ENCODE measurements around the gene APOBR.
"Not testable (repeated sequence)": the region's sequence is repeated elsewhere in the genome, so short reads cannot be mapped to it uniquely, and the experiment has no call there.

Gene APOBR

GRCh38 chr16:28527985-28528384 lies 33.5 kb downstream of the APOBR start:
- DNase-seq (ENCODE audit: low read depth): no peak

DNA sequence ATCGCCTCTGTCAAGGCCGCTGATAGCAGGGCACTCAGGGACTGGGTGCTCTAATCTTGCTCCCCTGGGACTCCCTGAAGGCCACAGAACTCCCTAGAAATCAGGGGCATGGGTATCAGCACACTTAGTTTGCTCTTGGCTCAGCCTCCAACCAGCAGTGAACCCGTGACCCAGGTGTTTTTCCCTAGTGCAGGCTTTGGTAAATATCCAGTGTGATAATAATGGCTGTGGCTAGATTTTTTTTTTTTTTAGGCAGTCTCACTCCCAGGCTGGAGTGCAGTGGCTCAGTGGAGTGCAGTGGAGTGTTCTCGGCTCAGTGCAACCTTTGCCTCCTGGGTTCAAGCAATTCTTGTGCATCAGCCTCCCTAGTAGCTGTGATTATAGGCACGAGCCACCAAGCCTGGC lies 34.0 kb downstream of the APOBR start:
- no peak for DNase-seq (ENCODE audit: low read depth)

GRCh38 chr16:28529124-28529523 lies 34.7 kb downstream of the APOBR start:
- DNase-seq (ENCODE audit: low read depth): no peak

DNA sequence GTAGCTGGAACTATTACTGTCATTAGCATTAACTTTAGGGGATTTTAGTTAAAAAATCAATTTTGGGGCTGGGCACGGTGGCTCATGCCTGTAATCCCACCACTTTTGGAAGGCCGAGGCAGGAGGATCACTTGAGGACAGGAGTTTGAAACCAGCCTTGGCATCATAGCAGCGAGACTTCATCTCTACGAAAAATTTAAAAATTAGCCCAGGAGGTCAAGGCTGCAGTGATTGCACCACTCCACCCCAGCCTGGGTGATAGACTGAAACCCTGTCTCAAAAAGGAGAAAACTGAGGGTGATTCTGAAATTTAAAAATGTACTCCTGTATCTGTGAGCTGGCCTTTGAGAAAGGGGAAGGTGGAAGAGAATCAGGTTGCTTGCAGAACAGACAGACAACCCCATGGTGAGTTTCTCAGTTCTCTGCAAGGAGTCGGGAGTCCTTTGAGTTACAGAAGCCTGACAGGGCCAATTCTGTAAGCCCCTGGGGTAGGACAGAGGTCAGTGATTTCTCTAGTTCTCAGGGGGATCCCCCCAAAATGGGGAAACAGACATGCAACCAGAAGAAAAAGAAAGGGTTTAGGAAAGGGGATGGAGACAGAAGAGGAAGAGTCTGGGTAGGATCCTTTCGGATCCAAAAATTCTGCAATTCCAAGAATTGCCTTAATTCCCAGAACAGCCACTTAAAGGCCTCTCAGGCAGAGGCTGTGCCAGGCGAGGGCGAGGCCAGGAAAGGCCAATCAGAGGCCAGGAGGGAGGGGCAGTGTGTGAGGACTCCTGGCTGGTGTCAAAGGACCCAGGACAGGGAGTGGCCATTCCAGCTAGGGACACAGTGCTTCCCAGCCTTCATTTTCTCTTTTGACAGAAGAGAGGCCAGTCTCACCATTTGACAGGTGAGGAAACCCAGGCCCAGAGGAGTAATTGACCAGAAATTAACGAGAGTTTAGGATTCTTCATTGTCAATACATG lies 37.6 kb downstream of the APOBR start:
- no peak for DNase-seq (ENCODE audit: low read depth)

GRCh38 chr16:28532940-28533647 lies 38.7 kb downstream of the APOBR start:
- no peak for DNase-seq (ENCODE audit: low read depth)

GRCh38 chr16:28534542-28535373 lies 40.3 kb downstream of the APOBR start:
- DNase-seq (ENCODE audit: low read depth): peak; percentile 60

DNA sequence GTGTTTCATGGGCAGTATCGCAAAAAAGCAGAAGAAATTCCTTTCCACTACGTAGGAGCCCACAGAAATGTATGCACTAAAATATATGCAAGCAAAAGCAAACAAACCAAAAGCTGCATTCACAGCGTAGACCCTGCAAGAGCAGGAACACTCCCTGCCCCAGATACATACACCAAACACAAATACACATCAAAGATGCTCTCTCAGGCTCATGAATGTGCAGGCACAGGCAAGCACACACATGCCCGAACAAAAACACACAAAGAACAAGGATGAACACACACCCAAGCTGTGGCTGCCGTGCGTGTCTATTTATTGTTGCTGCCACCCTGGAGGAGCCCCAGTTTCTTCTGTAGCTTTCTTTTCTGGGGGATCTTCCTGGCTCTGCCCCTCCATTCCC lies 42.6 kb downstream of the APOBR start:
- DNase-seq (ENCODE audit: low read depth): no peak

DNA sequence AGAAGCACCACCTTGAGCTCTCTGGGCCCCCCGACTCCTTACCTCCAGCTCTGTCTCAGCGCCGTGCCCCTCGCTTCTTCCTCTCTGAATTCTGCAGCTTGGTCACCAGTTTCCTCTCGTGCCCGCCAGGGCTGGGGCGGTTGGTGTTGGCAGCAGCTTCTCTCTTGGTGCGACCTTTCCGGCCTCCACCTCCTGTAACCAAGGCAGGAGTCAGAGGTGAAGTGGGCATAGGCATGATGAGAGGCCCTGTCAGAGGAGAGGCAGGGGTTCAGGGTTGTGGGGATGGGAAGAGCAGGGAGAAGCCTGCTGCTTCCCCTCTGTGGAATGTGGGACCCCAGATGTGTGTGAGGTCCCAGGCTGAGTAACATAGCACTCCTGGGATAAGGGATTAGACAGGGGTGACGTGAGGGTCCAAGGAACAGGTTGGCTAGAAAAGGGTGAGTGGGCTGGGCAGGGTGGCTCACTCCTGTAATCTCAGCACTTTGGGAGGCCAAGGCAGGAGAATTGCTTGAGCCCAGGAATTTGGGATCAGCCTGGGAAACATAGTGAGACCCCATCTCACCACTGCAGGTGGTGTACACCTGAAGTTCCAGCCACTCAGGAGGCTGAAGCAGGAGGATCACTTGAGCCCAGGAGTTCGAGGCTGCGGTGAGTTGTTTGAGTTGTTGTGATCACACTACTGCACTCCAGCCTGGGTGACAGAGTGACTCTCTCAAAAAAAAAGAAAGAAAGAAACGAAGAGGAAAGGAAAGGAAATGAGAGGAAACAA lies 43.7 kb downstream of the APOBR start:
- DNase-seq (ENCODE audit: low read depth): no peak

GRCh38 chr16:28538733-28539596 lies 44.5 kb downstream of the APOBR start, which contains the start of gene NUPR1:
NUPR1 (minus strand) TSS chr16:28538974; CDS start chr16:28538907, 67 bp downstream.
- DNase-seq (ENCODE audit: low read depth): peak; percentile 94

- no peak for DNase-seq (ENCODE audit: low read depth)
Observed at GRCh38 chr16:28540346-28540745, 45.9 kb downstream of the APOBR start.

GRCh38 chr16:28542646-28543045 lies 48.2 kb downstream of the APOBR start:
- no peak for DNase-seq (ENCODE audit: low read depth)

GRCh38 chr16:28543072-28543471 lies 48.6 kb downstream of the APOBR start:
- DNase-seq (ENCODE audit: low read depth): peak; percentile 56

- DNase-seq (ENCODE audit: low read depth): no peak
Observed at GRCh38 chr16:28544998-28545397, 50.6 kb downstream of the APOBR start.

DNA sequence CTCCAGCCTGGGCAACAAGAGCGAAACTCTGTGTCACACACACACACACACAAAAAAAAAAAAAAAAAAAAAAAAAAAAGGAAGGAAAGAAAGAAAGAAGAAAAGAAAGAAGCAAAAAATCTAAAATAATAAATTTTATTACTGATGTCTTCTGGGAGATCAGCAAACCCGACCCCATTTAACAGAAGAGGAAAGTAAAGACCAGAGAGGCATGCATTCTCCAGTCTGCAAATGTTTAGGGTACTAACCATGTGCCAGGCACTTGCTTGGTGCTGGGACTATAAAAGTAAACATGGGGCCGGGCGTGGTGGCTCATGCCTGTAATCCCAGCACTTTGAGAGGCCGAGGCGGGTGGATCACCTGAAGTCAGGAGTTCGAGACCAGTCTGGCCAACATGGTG lies 51.5 kb downstream of the APOBR start:
- DNase-seq (ENCODE audit: low read depth): not testable (repeated sequence)

DNA sequence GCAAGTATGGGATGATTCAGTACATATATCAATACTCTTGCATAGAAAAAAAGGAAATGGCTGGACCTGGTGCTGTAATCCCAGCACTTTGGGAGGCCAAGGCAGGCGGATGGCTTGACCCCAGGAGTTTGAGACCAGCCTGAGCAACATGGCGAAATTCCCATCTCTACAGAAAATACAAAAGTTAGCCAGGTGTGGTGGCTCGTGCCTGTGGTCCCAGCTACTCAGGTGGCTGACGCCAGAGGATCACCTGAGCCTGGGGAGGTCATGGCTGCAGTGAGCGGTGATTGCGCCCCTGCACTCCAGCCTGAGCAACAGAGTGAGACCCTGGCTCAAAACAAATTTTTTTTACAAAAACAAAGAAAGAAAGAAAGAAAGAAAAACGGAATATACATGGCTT lies 52.2 kb downstream of the APOBR start:
- no peak for DNase-seq (ENCODE audit: low read depth)

DNA sequence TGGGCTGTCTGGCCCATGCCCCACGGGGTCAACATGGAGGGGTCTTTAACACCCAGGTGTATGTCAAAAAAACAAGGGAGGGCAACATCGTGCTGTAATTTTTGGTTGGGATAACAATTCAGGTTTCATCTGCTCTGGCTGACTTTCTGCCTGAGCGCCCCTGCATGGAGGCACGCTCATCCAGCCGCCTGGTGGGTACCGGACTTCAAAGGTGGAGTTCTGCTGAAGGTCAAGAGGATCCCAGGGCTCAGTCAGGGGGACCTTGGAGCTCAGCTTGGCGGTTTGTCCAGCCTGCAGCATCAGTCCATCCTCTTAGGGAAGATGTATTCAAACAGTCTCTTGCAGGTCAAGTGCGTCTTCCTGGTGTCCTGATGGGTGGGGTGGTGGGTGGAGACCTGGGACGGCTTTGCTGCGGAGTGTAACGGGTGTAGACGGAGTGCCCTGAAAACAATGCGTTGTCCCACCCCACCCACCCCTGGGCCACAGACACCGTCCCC lies 53.9 kb downstream of the APOBR start:
- no peak for DNase-seq (ENCODE audit: low read depth)

Measured in amniotic epithelial cell (primary cell).